Vagina (tissue), 2 donors: Measurements from ENCODE around the gene SETD9.

Experiments
- POLR2A ChIP-seq, 2 donors: fragments of 450-650 bp; IDR thresholded peaks; one replicate each; pipeline ENCODE4 v1.6.1; 2017; ENCODE audit warnings: antibody characterized with exemption in 2 of 2, mild to moderate bottlenecking in 2 of 2, moderate library complexity in 2 of 2
- POLR2AphosphoS5 ChIP-seq, 2 donors: sonication (generic); formaldehyde crosslinking; IDR thresholded peaks; one replicate each; pipeline ENCODE4 v1.9.0; 2017; ENCODE audit warnings: antibody characterized with exemption in 2 of 2, mild to moderate bottlenecking in 2 of 2, low read depth in 1 of 2; ENCODE audit not compliant: insufficient read depth in 1 of 2
- TF ChIP-seq, protein P1 (sequence below), 3 experiments: fragments of 450-650 bp in 2 of 3; fragments of 200-600 bp in 1 of 3; sonication (generic) in 1 of 3; IDR thresholded peaks; one replicate each; pipeline ENCODE4 v1.5.1; 2017 to 2019; ENCODE audit warnings: antibody characterized with exemption in 3 of 3, mild to moderate bottlenecking in 2 of 3, moderate library complexity in 2 of 3

DNA sequence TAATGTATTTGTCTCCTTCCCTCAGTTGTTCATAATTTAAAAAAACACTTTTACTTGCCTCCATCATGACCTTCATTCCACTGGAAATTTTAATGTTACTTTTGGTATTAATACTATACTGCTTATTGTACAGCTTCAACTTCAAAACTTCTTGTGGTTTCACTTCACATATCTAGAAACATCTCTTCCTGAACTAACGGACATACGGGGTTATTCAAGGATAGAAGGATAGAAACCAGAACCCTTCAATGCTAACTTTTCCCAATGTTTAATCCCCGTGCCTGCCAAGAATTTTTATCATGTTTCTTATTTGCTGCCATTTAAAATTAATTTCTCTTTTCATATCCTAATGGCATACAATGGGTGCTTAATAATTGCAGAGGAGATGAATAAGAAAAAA, 36.3 kb upstream of the SETD9 start:
- TF ChIP-seq POLR2AphosphoS5 (IDR thresholded peaks at IDR 0.05; ENCODE audit: insufficient read depth in 1 of 2, low read depth in 1 of 2) = no peak
- TF ChIP-seq, protein P1, sequence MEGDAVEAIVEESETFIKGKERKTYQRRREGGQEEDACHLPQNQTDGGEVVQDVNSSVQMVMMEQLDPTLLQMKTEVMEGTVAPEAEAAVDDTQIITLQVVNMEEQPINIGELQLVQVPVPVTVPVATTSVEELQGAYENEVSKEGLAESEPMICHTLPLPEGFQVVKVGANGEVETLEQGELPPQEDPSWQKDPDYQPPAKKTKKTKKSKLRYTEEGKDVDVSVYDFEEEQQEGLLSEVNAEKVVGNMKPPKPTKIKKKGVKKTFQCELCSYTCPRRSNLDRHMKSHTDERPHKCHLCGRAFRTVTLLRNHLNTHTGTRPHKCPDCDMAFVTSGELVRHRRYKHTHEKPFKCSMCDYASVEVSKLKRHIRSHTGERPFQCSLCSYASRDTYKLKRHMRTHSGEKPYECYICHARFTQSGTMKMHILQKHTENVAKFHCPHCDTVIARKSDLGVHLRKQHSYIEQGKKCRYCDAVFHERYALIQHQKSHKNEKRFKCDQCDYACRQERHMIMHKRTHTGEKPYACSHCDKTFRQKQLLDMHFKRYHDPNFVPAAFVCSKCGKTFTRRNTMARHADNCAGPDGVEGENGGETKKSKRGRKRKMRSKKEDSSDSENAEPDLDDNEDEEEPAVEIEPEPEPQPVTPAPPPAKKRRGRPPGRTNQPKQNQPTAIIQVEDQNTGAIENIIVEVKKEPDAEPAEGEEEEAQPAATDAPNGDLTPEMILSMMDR (IDR thresholded peaks at IDR 0.05) = no peak
- no peak for TF ChIP-seq POLR2A (IDR thresholded peaks at IDR 0.05)
